GM21526 (cell line): ENCODE data around the gene GALNTL6.
"Not testable (repeated sequence)": the region's sequence is repeated elsewhere in the genome, so short reads cannot be mapped to it uniquely, and the experiment has no call there.

ENCODE experiments used
- ATAC-seq: cut with Tn5 transposase; IDR thresholded peaks from one replicate; pipeline ENCODE4 v1.9.1; 2021; ENCODE audit warnings: moderate library complexity; ENCODE audit not compliant: unreplicated experiment, low FRiP score

The GALNTL6 gene

DNA sequence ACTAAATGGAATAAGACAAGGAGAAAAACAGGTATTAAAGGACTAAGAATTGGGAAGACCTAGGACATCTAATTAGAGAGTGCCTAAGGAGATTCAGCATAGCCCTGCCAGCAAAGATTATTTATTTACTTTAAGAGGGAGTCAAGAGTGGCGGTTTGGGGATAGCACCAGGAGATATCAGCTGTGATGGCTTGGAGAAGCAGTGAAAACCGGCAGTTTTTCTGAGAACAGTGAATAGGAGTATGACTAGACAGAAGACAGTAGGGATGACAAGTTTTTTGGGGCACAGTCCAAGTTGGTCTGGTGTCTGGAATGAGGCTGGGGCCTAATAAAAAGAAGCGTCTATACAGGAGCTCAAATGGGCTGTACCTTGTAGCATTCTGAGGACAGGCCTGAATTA is 1143.1 kb downstream of the GALNTL6 start:
- not testable (repeated sequence) for ATAC-seq

DNA sequence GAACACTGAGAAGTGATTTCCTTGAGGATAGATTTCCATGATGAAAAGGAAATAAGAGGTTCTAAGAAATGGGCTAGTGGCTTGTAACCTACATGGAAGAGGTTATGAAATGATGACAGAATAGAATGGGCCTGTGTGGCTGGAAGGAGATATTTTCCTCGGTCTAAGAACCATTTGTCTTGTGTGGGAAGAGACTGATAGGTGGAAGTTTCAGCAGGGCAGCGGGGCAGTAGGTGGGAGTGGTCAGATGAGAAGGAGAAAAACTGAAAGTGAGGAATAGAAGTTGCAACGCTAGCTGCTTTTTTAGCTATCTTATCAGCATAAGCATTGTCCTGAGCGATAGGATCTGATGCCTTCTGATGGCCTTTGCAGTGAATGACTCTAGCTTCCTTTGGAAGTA is 1144.0 kb downstream of the GALNTL6 start:
- no peak for ATAC-seq

DNA sequence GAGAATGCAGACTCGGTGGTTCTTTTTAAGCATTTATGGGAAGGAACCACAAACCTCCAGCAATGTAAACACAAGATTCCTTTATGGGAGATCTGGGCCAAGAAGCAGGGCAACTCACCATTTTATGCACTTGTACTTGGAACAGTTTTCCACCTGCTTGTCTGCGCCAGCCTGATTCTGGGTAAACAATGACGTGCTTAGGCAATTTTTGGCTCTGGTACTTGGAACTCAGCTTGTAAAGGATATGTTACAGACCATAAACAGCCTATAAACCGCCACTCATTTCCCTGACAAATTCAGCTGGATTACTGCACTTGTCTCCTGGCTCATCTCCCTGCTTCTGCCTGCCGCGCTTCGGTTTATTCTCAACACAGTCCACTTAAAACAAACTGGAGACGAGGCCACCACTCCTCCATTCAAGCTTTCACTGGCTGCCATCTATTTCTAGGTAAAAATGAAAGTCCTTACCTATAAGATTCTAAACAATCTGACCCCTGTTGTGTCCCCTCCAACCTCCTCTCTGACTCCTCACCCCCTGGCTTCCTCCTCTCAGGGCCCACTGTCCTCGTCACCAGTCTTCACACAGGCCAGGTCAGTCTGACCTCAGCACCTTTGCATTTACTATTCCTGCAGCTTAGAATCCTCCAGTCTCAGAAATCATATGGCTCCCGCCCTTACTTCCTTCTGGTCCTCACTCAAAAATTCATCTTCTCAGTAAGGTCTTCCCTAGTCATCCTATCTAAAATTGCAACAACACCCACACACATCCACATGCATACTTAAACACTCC is 1149.6 kb downstream of the GALNTL6 start:
- ATAC-seq, result no peak

DNA sequence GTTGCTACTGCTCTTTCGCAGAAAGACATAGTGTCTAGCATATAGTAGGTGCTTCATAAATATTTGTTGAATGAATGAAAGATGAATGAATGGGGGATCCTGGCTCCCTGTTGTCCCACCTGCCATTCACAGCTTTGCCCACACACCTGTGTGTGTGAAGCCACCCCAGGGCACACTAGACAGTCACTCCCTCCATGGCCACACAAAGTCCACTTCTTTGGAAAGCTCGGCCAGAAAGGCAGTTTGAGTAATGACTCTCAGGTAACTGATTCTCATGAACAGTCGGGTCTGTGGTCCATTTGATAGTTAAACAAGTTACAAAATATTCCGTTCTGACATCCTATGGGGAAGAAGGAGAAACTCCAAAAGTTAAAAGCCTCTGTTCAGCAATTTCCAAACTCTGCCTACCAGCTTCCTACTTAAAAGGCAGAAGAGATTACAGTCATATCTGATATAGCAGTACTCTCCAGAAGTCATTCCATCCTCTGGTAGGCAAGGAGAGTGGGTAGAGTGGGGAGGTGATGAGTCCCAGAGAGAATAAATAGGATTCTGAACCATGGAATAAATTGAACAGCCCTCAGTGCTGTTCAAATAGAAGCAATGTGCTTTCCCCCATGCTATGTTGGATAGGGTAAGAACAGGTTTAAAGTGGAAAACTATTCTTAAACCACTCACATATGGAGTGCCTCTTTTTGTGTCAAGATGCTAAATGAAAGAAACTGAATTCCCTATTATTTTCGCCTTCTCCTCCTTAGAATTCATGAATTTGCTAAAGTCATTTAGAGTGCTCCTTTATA is 1150.5 kb downstream of the GALNTL6 start:
- no peak for ATAC-seq

DNA sequence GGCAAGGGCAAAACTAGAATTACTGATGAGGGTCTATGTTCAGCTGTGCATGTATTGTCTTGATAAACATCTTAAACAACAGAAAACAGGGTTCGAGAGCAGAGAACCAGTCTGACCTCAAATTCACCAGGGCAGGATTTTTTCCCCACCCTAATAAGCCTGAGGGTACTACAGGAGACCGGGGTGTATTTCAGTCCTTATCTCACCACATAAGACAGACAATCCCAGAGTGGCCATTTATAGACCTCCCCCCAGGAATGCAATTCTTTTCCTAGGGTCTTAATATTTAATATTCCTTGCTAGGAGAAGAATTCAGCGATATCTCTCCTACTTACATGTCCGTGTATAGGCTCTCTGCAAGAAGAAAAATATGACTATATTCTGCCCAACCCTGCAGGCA is 1157.0 kb downstream of the GALNTL6 start:
- ATAC-seq, result not testable (repeated sequence)

DNA sequence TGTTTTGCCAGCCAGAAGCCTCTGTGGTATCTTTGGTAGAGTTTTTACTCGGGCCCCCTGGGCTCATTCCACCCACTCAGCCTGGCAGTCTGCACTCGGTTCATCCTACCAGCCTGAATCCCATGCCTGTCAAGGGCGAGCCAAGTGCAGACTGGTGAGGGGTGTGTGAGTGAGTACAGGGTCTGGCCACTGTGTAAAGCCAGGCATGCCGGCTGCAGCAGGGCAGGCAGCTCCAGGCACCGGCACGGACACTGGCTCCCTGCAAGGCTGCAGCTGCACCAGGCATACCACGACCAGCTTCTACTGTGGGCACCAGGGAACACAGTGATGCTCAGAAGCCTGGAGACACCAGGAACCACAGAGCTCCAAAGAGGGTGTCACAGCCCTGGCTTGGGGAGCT is 1161.4 kb downstream of the GALNTL6 start:
- ATAC-seq, result no peak

DNA sequence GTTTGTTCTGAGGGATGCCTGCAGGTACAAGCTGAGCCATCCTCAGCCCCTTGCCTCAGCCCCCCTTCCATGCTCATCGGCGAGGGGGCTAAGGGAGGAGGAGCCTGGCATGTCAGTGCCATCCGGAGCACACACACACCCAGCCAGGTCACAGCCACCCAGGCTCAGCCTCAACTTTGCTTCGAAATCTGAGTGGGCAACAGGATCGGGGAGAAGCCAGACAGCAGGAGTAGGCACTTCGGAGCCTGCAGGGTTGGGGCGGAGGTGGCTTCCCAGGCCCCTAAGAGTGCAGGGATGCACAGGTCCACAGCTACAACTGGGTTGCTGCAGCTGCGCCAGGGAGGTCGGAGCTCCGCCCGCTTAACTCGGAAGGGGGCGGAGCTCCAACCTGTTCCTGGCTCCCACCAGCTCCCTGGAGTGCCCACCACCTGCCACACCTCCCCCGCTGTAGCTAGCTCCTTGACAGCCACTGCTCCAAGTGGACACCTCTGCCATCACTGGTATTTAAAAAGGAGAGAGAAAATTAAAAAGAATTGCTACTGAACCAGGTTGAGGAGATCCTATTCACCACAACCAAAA is 1162.5 kb downstream of the GALNTL6 start:
- no peak for ATAC-seq

DNA sequence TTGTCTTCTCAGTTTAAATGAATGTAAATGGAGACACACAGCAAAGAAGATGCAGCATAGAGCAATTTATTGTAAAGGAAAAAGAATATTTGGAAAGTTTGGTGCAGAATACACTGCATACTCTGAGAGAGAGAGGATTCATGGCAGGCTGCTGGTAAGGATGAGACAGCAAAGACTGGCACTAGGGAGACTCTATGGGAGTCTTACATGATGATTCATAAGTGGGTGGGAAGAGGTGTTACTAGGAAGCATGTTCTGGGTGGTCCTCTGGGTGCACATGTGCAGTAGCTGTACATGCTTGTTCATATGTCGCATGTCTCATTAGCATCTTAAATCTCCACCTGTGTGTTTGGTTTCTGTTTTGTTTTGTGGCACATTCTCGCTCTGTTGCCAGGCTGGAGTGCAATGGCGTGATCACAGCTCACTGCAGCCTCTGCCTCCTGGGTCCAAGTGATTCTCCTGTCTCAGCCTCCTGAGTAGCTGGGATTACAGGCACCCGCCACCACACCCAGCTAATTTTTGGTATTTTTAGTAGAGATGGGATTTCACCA is 1164.4 kb downstream of the GALNTL6 start:
- not testable (repeated sequence) for ATAC-seq

DNA sequence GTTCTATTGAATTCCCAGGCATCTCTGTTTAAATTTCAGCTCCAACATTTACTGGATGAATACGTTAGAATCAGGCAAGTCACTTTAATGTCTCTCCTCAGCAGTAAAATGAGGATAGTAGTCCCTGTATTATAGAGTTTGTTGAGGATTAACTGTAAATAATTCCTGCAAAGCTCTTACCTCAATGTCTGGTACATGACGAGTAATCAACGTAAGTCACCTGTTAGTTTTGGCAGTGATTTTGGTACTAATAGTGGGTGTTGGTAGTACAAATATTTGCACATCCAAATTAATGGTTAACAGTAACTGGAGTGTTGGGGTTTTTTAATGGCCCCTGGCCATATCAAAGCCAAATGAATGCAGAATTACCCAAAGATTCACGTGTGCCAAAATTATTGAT is 1165.6 kb downstream of the GALNTL6 start:
- ATAC-seq, result no peak

DNA sequence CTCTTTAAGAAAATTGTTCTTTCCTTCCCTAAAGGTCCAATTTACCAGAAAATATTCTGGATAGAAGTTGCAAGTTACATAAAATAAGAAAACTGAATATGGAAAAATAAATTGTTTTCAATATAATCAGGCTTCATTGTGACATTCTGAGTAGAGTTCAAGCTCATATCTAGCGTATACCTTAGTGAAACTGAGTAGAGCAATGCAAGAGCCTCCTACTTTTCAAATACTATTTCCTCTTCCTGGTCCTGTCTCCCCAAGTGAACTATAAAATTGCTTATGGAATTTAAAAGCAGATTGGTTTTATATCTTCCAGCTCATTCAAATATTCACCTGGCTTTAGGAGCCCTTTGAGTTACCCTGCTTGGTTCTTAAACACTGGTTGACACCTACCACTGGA is 1166.1 kb downstream of the GALNTL6 start:
- ATAC-seq, result no peak

DNA sequence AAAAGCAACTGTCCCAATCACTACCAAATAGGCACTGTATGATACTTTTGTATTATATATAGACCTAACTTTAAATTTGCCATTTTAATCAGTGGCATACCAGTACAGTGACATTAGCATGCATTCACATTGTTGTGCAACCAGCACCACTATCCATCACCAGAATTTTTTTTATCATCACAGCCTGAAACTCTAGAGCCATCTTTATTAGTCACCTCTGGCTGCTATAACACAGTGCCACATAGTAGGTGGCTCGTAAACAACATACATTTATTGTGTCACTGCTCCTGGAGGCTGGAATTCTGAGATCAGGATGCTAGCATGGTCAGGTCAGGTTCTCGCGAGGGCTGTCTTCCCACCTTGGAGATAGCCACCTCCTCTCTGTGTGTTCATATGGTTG is 1167.0 kb downstream of the GALNTL6 start:
- ATAC-seq, result no peak

DNA sequence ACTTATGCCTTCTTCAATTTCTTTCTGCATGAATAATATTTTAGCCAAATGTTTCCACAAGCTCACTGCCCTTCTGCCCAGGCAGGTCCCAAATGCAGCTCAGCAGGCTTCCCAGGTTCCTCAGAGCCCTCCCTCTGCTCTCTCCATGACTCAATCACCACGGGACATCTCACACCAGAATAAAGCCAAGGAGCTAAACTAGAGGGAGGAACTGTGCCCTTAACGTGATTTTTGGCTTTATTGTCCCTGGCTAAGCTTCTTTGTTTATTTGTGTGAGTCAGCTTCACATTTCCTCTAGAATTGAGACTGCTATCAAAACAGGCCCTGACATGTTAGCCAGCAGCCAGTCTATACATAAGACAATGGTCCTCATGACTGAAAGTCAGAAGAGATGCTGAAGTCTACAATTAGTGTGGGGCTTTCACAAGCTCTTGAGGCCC is 1169.0 kb downstream of the GALNTL6 start:
- ATAC-seq, result peak; percentile 43

DNA sequence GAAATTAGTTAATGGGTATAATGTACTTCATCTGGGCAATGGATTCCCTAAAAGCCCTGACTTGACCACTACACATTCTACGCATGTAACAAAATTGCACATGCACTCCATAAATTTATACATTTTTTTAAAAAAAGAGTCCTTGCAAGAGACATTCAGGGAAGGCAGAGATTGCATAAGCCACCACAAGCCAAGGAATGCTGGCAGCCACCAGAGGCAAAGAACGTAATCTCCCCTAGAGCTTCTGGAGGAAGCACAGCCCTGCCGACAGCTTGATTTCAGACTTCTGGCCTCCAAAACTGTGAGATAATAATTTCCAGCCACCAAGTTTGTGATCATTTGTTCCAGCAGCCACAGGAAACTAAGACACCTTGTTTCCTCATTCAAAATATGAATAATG is 1169.8 kb downstream of the GALNTL6 start:
- no peak for ATAC-seq

DNA sequence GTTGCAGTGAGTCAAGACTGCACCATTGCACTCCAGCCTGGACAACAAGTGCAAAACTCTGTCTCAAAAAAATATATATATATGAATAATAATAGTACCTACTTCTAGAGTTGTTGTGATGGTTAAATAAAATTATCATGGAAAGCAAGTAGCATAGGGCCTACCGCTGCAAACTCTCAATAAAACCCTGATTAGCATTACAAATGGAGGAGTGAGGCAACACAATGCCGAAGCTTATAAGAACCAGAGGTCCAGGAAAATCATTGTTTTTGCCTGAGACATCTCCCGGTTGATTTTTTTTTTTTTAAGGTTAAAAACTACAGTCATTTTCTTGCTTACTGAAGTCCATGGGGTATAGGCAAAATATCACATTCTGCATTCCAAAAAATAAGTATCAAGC is 1170.4 kb downstream of the GALNTL6 start:
- ATAC-seq, result no peak

DNA sequence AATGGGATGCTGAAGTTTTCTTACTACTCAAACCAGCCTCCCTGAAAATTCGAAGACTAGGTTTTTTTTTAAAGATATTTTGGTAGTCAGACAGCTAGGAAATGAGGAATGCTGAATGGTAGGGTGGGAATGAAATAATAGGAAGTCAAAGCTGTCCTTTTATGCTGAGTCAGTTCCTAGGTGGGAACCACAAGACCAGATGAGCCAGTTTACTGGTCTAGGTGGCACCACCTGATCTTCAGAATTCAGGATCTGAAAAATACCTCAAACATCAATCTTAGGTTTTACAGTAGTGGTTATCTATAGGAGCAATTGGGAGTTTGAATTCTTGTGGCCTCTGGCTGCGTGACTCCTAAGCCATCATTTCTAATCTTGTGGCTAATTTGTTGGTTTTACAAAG is 1172.3 kb downstream of the GALNTL6 start:
- no peak for ATAC-seq

DNA sequence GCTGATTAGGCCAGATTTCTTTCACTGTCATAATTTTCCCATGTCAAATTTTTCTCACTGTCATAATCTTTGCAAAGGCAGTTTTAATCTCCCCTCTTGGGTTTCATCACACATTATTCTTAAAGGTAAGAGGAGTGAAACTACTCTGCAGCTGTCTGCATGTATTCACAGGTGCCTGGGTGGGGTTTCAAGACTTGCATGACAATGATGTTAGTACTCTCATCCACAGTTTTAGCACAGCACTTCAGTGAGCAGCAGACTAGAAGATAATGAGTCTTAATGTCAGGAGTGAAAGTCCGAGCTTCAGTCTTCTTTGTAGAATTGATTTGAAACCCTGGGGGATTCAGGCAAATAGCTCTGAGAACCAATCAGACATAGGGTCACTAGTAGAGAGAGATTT is 1172.9 kb downstream of the GALNTL6 start:
- ATAC-seq, result peak; percentile 97

DNA sequence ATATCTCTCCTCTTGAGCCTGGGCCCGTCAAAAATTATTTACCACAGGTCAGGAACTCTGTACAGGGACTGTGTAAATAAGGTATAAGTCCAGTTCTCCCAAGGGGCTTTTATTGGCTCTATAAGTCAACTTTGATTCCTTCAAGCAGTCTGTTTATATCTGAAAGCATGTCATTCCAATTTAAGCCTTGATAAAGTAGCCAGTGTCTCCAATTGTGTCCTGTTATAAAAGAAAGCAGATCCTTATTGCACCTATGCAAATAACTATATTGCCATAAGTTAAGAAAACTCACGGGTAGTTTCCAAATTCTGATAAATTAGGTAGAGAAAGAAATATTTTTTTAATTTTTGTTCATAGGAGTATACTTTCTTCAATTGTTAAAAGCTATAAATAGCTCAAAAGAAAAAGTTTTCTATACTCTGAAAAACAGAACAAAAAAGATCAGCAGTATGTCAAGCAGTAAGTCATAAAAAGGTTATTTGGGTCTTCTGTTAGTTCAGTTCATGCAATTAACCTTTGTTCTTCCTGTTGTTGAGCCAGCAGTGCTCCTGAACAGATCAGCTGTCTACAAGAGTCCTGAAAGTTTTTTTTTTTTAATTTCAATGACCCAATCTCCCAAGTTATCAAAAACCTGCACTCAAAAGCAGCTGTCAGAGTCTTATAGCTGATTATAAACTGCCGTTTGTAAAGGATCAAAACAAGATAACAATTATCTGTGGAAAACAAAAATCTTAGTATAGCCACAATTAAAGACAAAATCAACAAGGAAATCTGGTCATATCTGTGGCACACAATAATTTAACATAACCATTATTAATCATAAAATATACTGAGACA is 1177.0 kb downstream of the GALNTL6 start:
- no peak for ATAC-seq

DNA sequence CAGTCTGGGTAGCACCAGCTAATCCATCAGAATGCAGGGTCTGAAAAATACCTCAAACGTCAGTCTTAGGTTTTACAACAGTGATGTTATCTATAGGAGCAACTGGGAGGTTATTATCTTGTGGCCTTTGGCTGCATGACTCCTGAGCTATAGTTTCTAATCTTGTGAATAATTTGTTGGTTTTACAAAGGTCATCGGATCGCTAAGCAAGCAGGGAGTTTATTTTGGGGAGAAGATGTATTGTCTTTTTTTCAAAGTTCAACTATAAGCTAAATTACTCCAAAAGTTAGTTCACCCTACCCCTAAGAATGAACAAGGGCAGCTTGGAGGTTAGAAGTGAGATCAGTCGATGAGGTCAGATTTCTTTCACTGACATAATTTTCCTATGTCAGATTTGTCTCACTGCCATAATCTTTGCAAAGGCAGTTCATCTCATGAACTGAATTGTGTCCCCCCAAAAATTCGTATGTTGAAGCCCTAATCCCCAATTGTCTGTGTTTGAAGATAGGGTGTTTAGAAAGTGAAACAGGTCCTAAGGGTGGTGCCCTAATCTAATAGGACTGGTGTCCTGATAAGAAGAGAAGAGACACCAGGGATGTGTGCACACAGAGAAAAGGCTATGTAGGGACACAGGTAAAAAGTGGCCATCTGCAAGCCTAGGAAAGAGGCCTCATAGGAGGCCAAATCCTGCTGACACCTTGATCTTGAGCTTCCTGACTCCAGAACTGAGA is 1179.6 kb downstream of the GALNTL6 start:
- no peak for ATAC-seq

DNA sequence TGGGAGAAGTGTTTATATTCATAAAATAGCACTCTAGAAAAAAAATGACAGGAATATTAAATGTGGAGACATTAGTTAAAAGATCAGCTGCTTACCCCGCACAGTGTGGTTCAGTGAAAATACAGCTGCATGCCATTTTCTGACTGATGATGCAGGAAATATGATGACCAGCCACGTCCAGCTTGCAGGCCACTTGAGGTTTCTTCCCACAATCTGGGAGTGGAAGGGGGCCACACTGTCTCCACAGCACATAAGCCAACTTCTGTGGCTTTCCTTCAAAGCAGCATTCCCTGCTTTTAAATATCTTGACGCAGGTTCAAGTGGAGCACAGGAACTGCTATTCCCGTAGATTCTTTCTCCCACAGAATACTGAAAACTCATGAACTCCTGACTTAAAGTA is 1182.0 kb downstream of the GALNTL6 start:
- no peak for ATAC-seq

DNA sequence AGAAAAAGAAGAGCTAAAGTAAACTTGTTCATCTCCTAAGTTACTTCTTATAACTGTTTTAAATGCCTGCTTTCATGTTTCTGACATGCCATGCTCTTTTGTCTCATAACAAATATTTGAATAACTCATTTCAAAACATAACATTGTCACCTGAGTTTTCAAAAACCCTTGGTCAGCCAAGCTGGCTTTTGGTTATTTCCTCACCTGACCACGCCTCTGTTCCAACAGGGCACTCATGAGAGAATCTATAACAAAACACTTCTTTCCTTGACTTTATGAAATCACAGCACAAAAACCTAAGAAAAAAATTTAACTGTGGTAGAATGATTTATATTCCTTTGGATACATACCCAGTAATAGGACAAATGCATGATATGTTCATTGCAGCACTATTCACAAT is 1182.5 kb downstream of the GALNTL6 start:
- ATAC-seq, result no peak
